Measurements from ENCODE around the gene IGLL5.
"Not testable (repeated sequence)": the region's sequence is repeated elsewhere in the genome, so short reads cannot be mapped to it uniquely, and the experiment has no call there.

Gene IGLL5

GRCh38 chr22:22884010-22884887 lies 3.4 kb upstream of the IGLL5 start:
- DNase-seq (ENCODE audit: low read depth), result no peak

- no peak for DNase-seq (ENCODE audit: low read depth)
Observed at GRCh38 chr22:22884888-22885840, 2.5 kb upstream of the IGLL5 start.

GRCh38 chr22:22886546-22886945 lies 1.1 kb upstream of the IGLL5 start:
- DNase-seq (ENCODE audit: low read depth), result no peak

- no peak for DNase-seq (ENCODE audit: low read depth)
Observed at GRCh38 chr22:22888571-22889353, 1.1 kb downstream of the IGLL5 start.

- no peak for DNase-seq (ENCODE audit: low read depth)
Observed at GRCh38 chr22:22890085-22890484, 2.5 kb downstream of the IGLL5 start.

- no peak for DNase-seq (ENCODE audit: low read depth)
Observed at GRCh38 chr22:22891139-22891621, 3.6 kb downstream of the IGLL5 start.

GRCh38 chr22:22892096-22893052 lies 4.8 kb downstream of the IGLL5 start:
- DNase-seq (ENCODE audit: low read depth), result no peak

- DNase-seq (ENCODE audit: low read depth), result no peak
Observed at GRCh38 chr22:22893077-22893805, 5.6 kb downstream of the IGLL5 start.

GRCh38 chr22:22893891-22894739 lies 6.5 kb downstream of the IGLL5 start:
- DNase-seq (ENCODE audit: low read depth), result no peak

- DNase-seq (ENCODE audit: low read depth), result no peak
Observed at GRCh38 chr22:22894740-22895731, 7.4 kb downstream of the IGLL5 start.

- no peak for DNase-seq (ENCODE audit: low read depth)
Observed at GRCh38 chr22:22895776-22896445, 8.3 kb downstream of the IGLL5 start.

GRCh38 chr22:22896601-22897000 lies 9.0 kb downstream of the IGLL5 start:
- no peak for DNase-seq (ENCODE audit: low read depth)

GRCh38 chr22:22897091-22897490 lies 9.5 kb downstream of the IGLL5 start:
- no peak for DNase-seq (ENCODE audit: low read depth)

GRCh38 chr22:22897947-22898346 lies 10.3 kb downstream of the IGLL5 start:
- DNase-seq (ENCODE audit: low read depth), result no peak

GRCh38 chr22:22898411-22898950 lies 10.9 kb downstream of the IGLL5 start:
- DNase-seq (ENCODE audit: low read depth), result not testable (repeated sequence)

- DNase-seq (ENCODE audit: low read depth), result not testable (repeated sequence)
Observed at GRCh38 chr22:22899342-22900080, 11.9 kb downstream of the IGLL5 start.
